Head of caudate nucleus (tissue), 42 donors: ENCODE data around the gene CYRIA.

ENCODE experiments used
- DNase-seq, 42 donors: peaks; one replicate each; pipeline versions ENCODE4 v3.0.0 to v3.0.0-alpha.2; 2020 to 2021; ENCODE audit warnings: mixed read lengths in 7 of 42
- intact Hi-C: fragments of 100-400 bp; cut with DNase I; formaldehyde crosslinking; loops from one replicate; pipeline ENCODE4 v1.15.0; 2022

The CYRIA gene

GRCh38 chr2:16639431-16639830 is 26.2 kb downstream of the CYRIA start:
- DNase-seq, result no peak
- intact Hi-C loops, result no loop called here

- intact Hi-C loops, result no loop called here
- peak in 4 of 42 donors; percentile 52 to 65 (median 56) for DNase-seq
Measured at GRCh38 chr2:16638946-16639345, 26.7 kb downstream of the CYRIA start.

- no peak for DNase-seq
- intact Hi-C loops, result no loop called here
Measured at GRCh38 chr2:16637304-16637703, 28.3 kb downstream of the CYRIA start.

GRCh38 chr2:16635791-16636699 is 29.6 kb downstream of the CYRIA start:
- DNase-seq, result peak in 31 of 42 donors; percentile 49 to 84 (median 67)
- intact Hi-C loops, result no loop called here

- intact Hi-C loops, result no loop called here
- peak in 1 of 42 donors; percentile 32 for DNase-seq
Measured at GRCh38 chr2:16633621-16634430, 31.8 kb downstream of the CYRIA start.

GRCh38 chr2:16632598-16632997 is 33.0 kb downstream of the CYRIA start:
- intact Hi-C loops, result no loop called here
- DNase-seq, result peak in 15 of 42 donors; percentile 54 to 81 (median 63)

- no peak for DNase-seq
- intact Hi-C loops, result no loop called here
Measured at GRCh38 chr2:16630463-16630862, 35.2 kb downstream of the CYRIA start.

GRCh38 chr2:16629770-16630169 is 35.9 kb downstream of the CYRIA start:
- no peak for DNase-seq
- intact Hi-C loops, result no loop called here

- DNase-seq, result peak in 6 of 42 donors; percentile 29 to 78 (median 54)
- intact Hi-C loops, result no loop called here
Measured at GRCh38 chr2:16629044-16629443, 36.6 kb downstream of the CYRIA start.

- DNase-seq, result no peak
- intact Hi-C loops, result no loop called here
Measured at GRCh38 chr2:16628314-16628713, 37.3 kb downstream of the CYRIA start.

GRCh38 chr2:16626997-16627605 is 38.5 kb downstream of the CYRIA start:
- no peak for DNase-seq
- intact Hi-C loops, result no loop called here

- peak in 1 of 42 donors; percentile 27 for DNase-seq
- intact Hi-C loops, result no loop called here
Measured at GRCh38 chr2:16626497-16626896, 39.1 kb downstream of the CYRIA start.

GRCh38 chr2:16625759-16626158 is 39.9 kb downstream of the CYRIA start:
- intact Hi-C loops, result no loop called here
- peak in 1 of 42 donors; percentile 12 for DNase-seq

- DNase-seq, result peak in 3 of 42 donors; percentile 49 to 62 (median 53)
- intact Hi-C loops, result no loop called here
Measured at GRCh38 chr2:16625201-16625729, 40.4 kb downstream of the CYRIA start.

- intact Hi-C loops, result no loop called here
- no peak for DNase-seq
Measured at GRCh38 chr2:16624436-16624780, 41.2 kb downstream of the CYRIA start.

GRCh38 chr2:16623564-16624435 is 41.8 kb downstream of the CYRIA start:
- intact Hi-C loops, result no loop called here

GRCh38 chr2:16623031-16623430 is 42.6 kb downstream of the CYRIA start:
- intact Hi-C loops, result no loop called here
- DNase-seq, result peak in 1 of 42 donors; percentile 2

More at GRCh38 chr2:16623564-16624435, 41.8 kb downstream of the CYRIA start:
- DNase-seq, result no peak

- DNase-seq, result no peak
- intact Hi-C loops, result no loop called here
Measured at GRCh38 chr2:16622399-16622968, 43.1 kb downstream of the CYRIA start.
